B cell (primary cell): Measurements from ENCODE around the gene RNF223. TPM values are rescaled to one million over a fixed set of nuclear protein-coding genes. Genes with fewer than 3 reads are reported as not detected.
A peak's percentile ranks its signal among the peaks of the same experiment; 100 is the strongest.

Source experiments
- ATAC-seq: fragments of 200-7000 bp; cut with Tn5 transposase; one replicate; pipeline ENCODE4 v1.10.0; 2021; ENCODE audit warnings: low read depth, mild to moderate bottlenecking, moderate number of reproducible peaks, moderate library complexity
- CTCF ChIA-PET: fragments of 350-600 bp; sonication (Branson Sonifier 250); formaldehyde crosslinking; loops from one replicate; lab custom pipeline; 2021; ENCODE audit warnings: antibody characterized with exemption, inconsistent platforms; lab: Charles Lee
- POLR2A ChIA-PET: fragments of 350-600 bp; sonication (Branson Sonifier 250); formaldehyde crosslinking; loops from one replicate; lab custom pipeline; 2021; ENCODE audit warnings: antibody characterized with exemption; lab: Charles Lee
- DNase-seq: peaks from one replicate; pipeline ENCODE4 v3.0.0; 2013
- H2AFZ ChIP-seq: 2 replicates; pipeline ENCODE4 v1.6.1; 2012; ENCODE audit warnings: mild to moderate bottlenecking, low read depth, low read length; ENCODE audit not compliant: insufficient read depth, poor library complexity, severe bottlenecking
- H3K27ac ChIP-seq, 2 donors: 1 replicate in 1 of 2; 2 replicates in 1 of 2; pipeline ENCODE4 v1.5.1; 2012 to 2013; ENCODE audit warnings: low read length in 2 of 2, mild to moderate bottlenecking in 2 of 2, moderate library complexity in 1 of 2
- H3K27me3 ChIP-seq, 4 experiments: fragments of 200-600 bp in 1 of 4; sonication (generic) in 1 of 4; replicated peaks in 1 of 4; 1 replicate in 2 of 4; 2 replicates in 2 of 4; pipeline versions ENCODE4 v1.6.1 to v1.7.0; 2013 to 2016; ENCODE audit warnings: low read length in 3 of 4, mild to moderate bottlenecking in 2 of 4, mixed read lengths in 1 of 4, moderate library complexity in 1 of 4; ENCODE audit not compliant: insufficient read depth in 4 of 4, control insufficient read depth in 3 of 4; ENCODE audit errors: control extremely low read depth in 1 of 4
- H3K36me3 ChIP-seq, 2 experiments: replicated peaks in 1 of 2; 1 replicate in 1 of 2; 2 replicates in 1 of 2; pipeline versions ENCODE4 v1.6.1 to v1.7.1; 2013; ENCODE audit warnings: low read length in 1 of 2; ENCODE audit not compliant: insufficient read depth in 2 of 2, control insufficient read depth in 1 of 2; ENCODE audit errors: control extremely low read depth in 1 of 2, extremely low read depth in 1 of 2
- H3K4me1 ChIP-seq, 2 donors: fragments of 200-600 bp in 1 of 2; sonication (generic) in 1 of 2; 1 replicate in 1 of 2; 2 replicates in 1 of 2; pipeline versions ENCODE4 v1.5.1 to v1.6.1; 2013 to 2017; ENCODE audit warnings: low read length in 2 of 2; ENCODE audit not compliant: control insufficient read depth in 2 of 2, insufficient read depth in 2 of 2
- H3K4me2 ChIP-seq: replicated peaks from 2 replicates; pipeline ENCODE3; 2012; ENCODE audit warnings: mild to moderate bottlenecking, low read depth, low read length; ENCODE audit not compliant: poor library complexity, severe bottlenecking
- H3K4me3 ChIP-seq, 5 experiments: fragments of 200-600 bp in 1 of 5; sonication (generic) in 1 of 5; 1 replicate in 3 of 5; 2 replicates in 2 of 5; pipeline versions ENCODE4 v1.5.1 to v1.7.0; 2011 to 2016; ENCODE audit warnings: low read length in 4 of 5, mild to moderate bottlenecking in 4 of 5, low read depth in 2 of 5, control low read depth in 1 of 5, moderate library complexity in 1 of 5; ENCODE audit not compliant: insufficient read depth in 1 of 5; ENCODE audit errors: control extremely low read depth in 1 of 5, extremely low read depth in 1 of 5
- H3K79me2 ChIP-seq: fragments of 200-600 bp; sonication (generic); one replicate; pipeline ENCODE4 v1.6.0; 2016; ENCODE audit warnings: low read length; ENCODE audit not compliant: control insufficient read depth, insufficient read depth
- H3K9ac ChIP-seq: fragments of 200-600 bp; sonication (generic); 2 replicates; pipeline ENCODE4 v1.6.1; 2017; ENCODE audit warnings: mild to moderate bottlenecking, low read length, moderate library complexity
- H3K9me3 ChIP-seq, 3 donors: one replicate each; pipeline versions ENCODE4 v1.6.1 to v1.7.1; 2013; ENCODE audit warnings: low read length in 2 of 3; ENCODE audit not compliant: control insufficient read depth in 2 of 3, insufficient read depth in 1 of 3; ENCODE audit errors: control extremely low read depth in 1 of 3
- H4K20me1 ChIP-seq: 2 replicates; pipeline ENCODE4 v1.6.0; 2012; ENCODE audit warnings: mild to moderate bottlenecking, low read length; ENCODE audit not compliant: insufficient read depth, control insufficient read depth, poor library complexity, severe bottlenecking
- H3K27ac Mint-ChIP-seq: one replicate; pipeline ENCODE4 v1.8.0; 2021; ENCODE audit warnings: mixed read lengths
- H3K27me3 Mint-ChIP-seq: one replicate; pipeline ENCODE4 v1.8.0; 2021; ENCODE audit warnings: mixed read lengths
- H3K4me1 Mint-ChIP-seq: one replicate; pipeline ENCODE4 v1.8.0; 2021; ENCODE audit warnings: mixed read lengths
- H3K4me3 Mint-ChIP-seq: one replicate; pipeline ENCODE4 v1.8.0; 2021; ENCODE audit warnings: mixed read lengths
- H3K9me3 Mint-ChIP-seq: one replicate; pipeline ENCODE4 v1.8.0; 2022; ENCODE audit warnings: mixed read lengths; ENCODE audit not compliant: insufficient read depth
- CTCF ChIP-seq: fragments of 200-600 bp; IDR thresholded peaks from one replicate; pipeline ENCODE4 v1.8.0; 2022; ENCODE audit warnings: antibody characterized with exemption, mild to moderate bottlenecking
- EZH2 ChIP-seq: IDR thresholded peaks from 2 replicates; pipeline ENCODE4 v1.6.1; 2012; ENCODE audit warnings: borderline replicate concordance, low read depth, mild to moderate bottlenecking, moderate library complexity, low read length; ENCODE audit not compliant: insufficient read depth, poor library complexity, severe bottlenecking
- WGBS: methylation state at CpG from one replicate; pipeline ENCODE4 v1.1.5; 2013; ENCODE audit warnings: missing lambda C conversion rate; ENCODE audit not compliant: insufficient coverage; 5-methylcytosine and 5-hydroxymethylcytosine counted together
- intact Hi-C: fragments of 100-400 bp; cut with micrococcal nuclease; formaldehyde crosslinking; loops from one replicate; pipeline ENCODE4 v1.10.0; 2022
- polyA plus RNA-seq: library from polyadenylated mRNA; depleted of rRNA; stranded (reverse); fragments of >200 nt; gene quantifications from 2 replicates; pipeline ENCODE4 v1.2.3, GENCODE V29; 2012
- total RNA-seq, 2 donors: library from RNA; stranded (reverse); fragments of 120-200 nt in 1 of 2; gene quantifications; 1 replicate in 1 of 2; 2 replicates in 1 of 2; pipeline versions ENCODE4 v1.2.3 to v1.2.4, GENCODE V29; 2013 to 2022

The RNF223 gene
- total and polyA plus RNA-seq, 2 donors (not counting 1 experiment from before 2014, with no cell fraction given) = not detected

GRCh38 chr1:1038694-1039093 lies 35.4 kb downstream of the RNF223 start:
- H3K4me3 Mint-ChIP-seq = peak overlapping the region; percentile 78
- TF ChIP-seq CTCF = no peak
- TF ChIP-seq EZH2 = no peak
- no peak overlapping the region for H3K4me3 ChIP-seq
- POLR2A ChIA-PET = interaction anchor here (0.6 to 1.8 kb wide), 8 partner anchors 19 to 678 kb away, joined by 3 to 5 read pairs (median 4); partner anchors contain the start of gene C1orf159
- peaks cover 33% of the 10 kb centered on the region in 2 donors for H3K4me1 ChIP-seq
- H3K27ac Mint-ChIP-seq = peak overlapping the region; percentile 59
- no peaks in the 10 kb centered on the region for H3K79me2 ChIP-seq
- intact Hi-C loops = loop anchor here (10.0 kb wide), 2 partner anchors 166 to 196 kb away; partner anchors contain the start of genes B3GALT6, SDF4 and TNFRSF18
- H2AFZ ChIP-seq = no peak overlapping the region
- peaks cover 0 to 10% (median 0%) of the 10 kb centered on the region in 3 donors for H3K9me3 ChIP-seq
- peaks cover 0 to 44% (median 11%) of the 10 kb centered on the region in 4 experiments for H3K27me3 ChIP-seq
- ATAC-seq (peak; percentile 54), DNase-seq (peak; percentile 76)
- H3K36me3 ChIP-seq = no peaks in the 10 kb centered on the region
- H3K27ac ChIP-seq = no peak overlapping the region
- CTCF ChIA-PET = interaction anchor here (0.8 to 4.2 kb wide), 4 partner anchors 22 to 84 kb away, joined by 3 to 29 read pairs (median 4); no protein-coding TSS in a partner anchor
- H3K9ac ChIP-seq = no peak overlapping the region
- peaks cover 35% of the 10 kb centered on the region for H3K4me1 Mint-ChIP-seq
- H3K4me2 ChIP-seq = peak overlapping the region; percentile 91
- H4K20me1 ChIP-seq = peaks cover 11% of the 10 kb centered on the region
- H3K27me3 Mint-ChIP-seq = peaks cover 21% of the 10 kb centered on the region
- WGBS = 47% methylated on average over 5 of the region's 6 CpGs
- no peaks in the 10 kb centered on the region for H3K9me3 Mint-ChIP-seq
